ENCODE data around the gene UBE2M.

- TF ChIP-seq, protein P1, sequence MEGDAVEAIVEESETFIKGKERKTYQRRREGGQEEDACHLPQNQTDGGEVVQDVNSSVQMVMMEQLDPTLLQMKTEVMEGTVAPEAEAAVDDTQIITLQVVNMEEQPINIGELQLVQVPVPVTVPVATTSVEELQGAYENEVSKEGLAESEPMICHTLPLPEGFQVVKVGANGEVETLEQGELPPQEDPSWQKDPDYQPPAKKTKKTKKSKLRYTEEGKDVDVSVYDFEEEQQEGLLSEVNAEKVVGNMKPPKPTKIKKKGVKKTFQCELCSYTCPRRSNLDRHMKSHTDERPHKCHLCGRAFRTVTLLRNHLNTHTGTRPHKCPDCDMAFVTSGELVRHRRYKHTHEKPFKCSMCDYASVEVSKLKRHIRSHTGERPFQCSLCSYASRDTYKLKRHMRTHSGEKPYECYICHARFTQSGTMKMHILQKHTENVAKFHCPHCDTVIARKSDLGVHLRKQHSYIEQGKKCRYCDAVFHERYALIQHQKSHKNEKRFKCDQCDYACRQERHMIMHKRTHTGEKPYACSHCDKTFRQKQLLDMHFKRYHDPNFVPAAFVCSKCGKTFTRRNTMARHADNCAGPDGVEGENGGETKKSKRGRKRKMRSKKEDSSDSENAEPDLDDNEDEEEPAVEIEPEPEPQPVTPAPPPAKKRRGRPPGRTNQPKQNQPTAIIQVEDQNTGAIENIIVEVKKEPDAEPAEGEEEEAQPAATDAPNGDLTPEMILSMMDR (conservative IDR thresholded peaks at IDR 0.05) = no peak
- TF ChIP-seq ZFX (IDR thresholded peaks at IDR 0.05) = peak; percentile 49
These were observed 338 bp upstream of the UBE2M start for GRCh38 chr19:58558623-58559274.

Data from C4-2B (cell line).